GM21390 (cell line): ENCODE data around the gene HPGDS.

ENCODE experiments used
- ATAC-seq: cut with Tn5 transposase; IDR thresholded peaks from one replicate; pipeline ENCODE4 v1.9.1; 2021; ENCODE audit not compliant: unreplicated experiment

Gene HPGDS

GRCh38 chr4:94262163-94263016 lies 80.2 kb downstream of the HPGDS start:
- ATAC-seq = no peak

- no peak for ATAC-seq
Observed at GRCh38 chr4:94256828-94257227, 85.8 kb downstream of the HPGDS start.

GRCh38 chr4:94256144-94256783 lies 86.4 kb downstream of the HPGDS start:
- peak; percentile 44 for ATAC-seq

- no peak for ATAC-seq
Observed at GRCh38 chr4:94253036-94253435, 89.6 kb downstream of the HPGDS start.

GRCh38 chr4:94251094-94251493 lies 91.5 kb downstream of the HPGDS start:
- ATAC-seq = no peak
